ENCODE measurements around the gene CPLX4.

Gene CPLX4

DNA sequence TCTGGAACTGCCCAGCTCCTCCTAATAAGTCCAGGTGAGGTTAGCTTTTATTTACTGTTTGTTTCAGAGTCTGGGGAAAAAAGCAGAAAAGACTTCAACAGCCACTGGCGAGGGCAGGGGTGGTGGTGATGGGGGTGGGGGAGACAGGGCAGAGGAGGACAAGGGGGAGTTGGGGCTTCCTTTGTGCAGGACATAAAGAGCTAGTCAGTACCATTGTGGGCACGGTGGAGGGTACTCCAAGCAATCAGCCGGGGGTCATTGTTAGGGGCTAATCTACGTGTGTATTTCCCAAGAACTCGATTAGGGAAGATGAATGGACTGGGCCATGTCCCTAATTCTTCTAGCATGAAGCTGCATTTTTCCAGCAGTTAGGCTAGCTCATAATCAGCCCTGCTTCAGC is 42.4 kb downstream of the CPLX4 start:
- peaks cover 2% of the 10 kb centered on the region for H3K9me3 ChIP-seq (ENCODE audit: control insufficient read depth, low read length)
- DNase-seq (ENCODE audit: low read depth) = no peak
- H3K27me3 ChIP-seq (replicated peaks; ENCODE audit: control insufficient read depth, insufficient read depth, low read length) = peaks cover 82% of the 10 kb centered on the region
- no peak overlapping the region for H3K4me3 ChIP-seq (ENCODE audit: low read length)
- H3K36me3 ChIP-seq (ENCODE audit: control insufficient read depth, insufficient read depth, low read length, severe bottlenecking) = no peaks in the 10 kb centered on the region
- no peak overlapping the region for H3K9ac ChIP-seq (ENCODE audit: low read length)
- H3K4me1 ChIP-seq (ENCODE audit: control insufficient read depth, insufficient read depth, low read length) = no peaks in the 10 kb centered on the region

DNA sequence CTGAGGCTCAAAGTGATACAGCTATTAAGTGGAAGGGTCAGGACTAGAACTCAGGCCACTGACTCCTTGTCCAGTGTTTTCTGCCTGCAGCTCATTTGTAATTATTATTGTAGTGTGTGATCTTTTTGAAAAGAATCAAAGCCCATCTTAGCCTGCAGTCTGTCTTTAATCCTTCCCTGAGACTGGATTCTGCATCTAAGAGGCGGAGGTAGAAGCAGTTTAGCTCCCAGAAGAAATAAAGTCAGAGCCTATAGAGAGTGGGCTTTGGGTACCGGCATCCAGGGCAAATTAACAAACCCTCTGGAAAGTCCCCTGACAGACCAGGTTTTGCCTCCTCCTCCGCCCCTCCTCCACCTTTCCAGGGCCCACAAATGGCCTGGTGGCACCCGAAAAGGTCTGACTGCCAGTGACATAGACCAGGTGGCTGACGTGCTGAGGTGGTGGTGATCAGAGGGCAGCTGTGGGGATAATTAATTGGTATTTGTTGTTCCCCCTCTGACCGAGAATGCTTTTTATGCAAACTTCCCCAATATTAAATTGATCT is 43.0 kb downstream of the CPLX4 start:
- H3K36me3 ChIP-seq (ENCODE audit: control insufficient read depth, insufficient read depth, low read length, severe bottlenecking) = no peaks in the 10 kb centered on the region
- H3K9ac ChIP-seq (ENCODE audit: low read length) = no peak overlapping the region
- H3K4me1 ChIP-seq (ENCODE audit: control insufficient read depth, insufficient read depth, low read length) = no peaks in the 10 kb centered on the region
- peaks cover 3% of the 10 kb centered on the region for H3K9me3 ChIP-seq (ENCODE audit: control insufficient read depth, low read length)
- H3K4me3 ChIP-seq (ENCODE audit: low read length) = no peak overlapping the region
- H3K27me3 ChIP-seq (replicated peaks; ENCODE audit: control insufficient read depth, insufficient read depth, low read length) = peaks cover 83% of the 10 kb centered on the region
- DNase-seq (ENCODE audit: low read depth) = no peak

DNA sequence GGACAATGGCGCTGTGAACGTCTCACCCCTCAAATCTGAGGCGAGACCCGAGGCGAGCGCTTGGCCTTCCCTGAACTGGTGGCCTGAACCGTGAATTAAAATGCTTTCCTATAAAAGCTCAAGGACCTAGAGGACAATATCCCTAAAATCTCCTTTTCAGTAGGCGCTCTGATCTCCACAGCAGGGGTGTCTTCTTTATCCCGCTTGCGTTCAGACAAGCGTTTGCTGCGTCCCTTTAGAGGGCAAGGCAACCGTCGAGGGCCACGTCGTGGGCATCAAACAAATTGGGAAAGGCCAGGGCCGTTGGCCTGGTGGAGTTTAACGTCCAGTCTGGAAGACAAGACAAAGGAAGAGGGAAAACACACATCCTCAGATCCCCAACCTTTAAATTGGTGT is 43.9 kb downstream of the CPLX4 start:
- Histone ChIP-seq H3K4me3 (ENCODE audit: low read length) (no peak overlapping the region), H3K9me3 (ENCODE audit: control insufficient read depth, low read length) (peaks cover 3% of the 10 kb centered on the region), H3K9ac (ENCODE audit: low read length) (no peak overlapping the region), H3K36me3 (ENCODE audit: control insufficient read depth, insufficient read depth, low read length, severe bottlenecking) (no peaks in the 10 kb centered on the region), H3K4me1 (ENCODE audit: control insufficient read depth, insufficient read depth, low read length) (no peaks in the 10 kb centered on the region), H3K27me3 (replicated peaks; ENCODE audit: control insufficient read depth, insufficient read depth, low read length) (peaks cover 83% of the 10 kb centered on the region)
- DNase-seq (ENCODE audit: low read depth) = no peak

DNA sequence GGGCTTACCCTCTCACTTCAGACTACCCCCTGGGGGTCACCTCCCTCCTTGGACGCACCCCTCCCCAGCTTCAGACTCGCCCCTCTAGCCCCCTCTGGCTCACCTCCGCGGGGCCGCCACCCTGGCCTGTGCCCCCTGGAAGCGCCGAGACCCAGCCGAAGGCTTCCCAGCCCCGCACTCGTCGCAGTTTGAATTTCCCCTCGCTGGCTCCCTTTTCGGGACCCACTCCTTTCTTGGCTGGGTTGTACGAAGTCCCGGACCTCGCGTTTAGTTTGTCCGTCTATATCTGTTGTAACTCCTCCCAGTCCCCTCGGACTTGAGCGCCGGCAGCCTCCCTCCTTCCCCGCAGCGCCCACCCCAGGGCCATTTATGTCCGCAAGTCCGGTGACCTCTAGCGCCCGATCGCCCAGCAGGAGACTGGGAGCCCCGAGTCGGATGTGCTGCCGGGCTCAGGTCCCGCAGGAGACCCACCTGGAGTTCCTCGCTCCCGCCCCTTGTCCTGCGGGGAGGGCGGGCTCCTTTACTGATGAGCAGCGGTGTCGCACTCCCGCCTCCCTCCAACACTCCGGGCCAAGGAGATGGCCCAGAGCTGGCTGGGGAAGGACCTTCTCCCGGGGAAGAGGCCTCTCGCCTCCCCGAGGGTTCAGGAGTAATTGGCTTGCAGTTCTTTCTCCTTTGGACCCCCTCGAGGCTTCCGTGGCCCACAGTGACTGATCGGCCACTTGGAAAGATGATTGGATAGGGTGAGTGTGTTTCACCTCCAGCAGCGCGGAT is 44.5 kb downstream of the CPLX4 start:
- Histone ChIP-seq H3K9me3 (ENCODE audit: control insufficient read depth, low read length) (peaks cover 3% of the 10 kb centered on the region), H3K27me3 (replicated peaks; ENCODE audit: control insufficient read depth, insufficient read depth, low read length) (peaks cover 85% of the 10 kb centered on the region), H3K9ac (ENCODE audit: low read length) (no peak overlapping the region), H3K4me3 (ENCODE audit: low read length) (no peak overlapping the region), H3K36me3 (ENCODE audit: control insufficient read depth, insufficient read depth, low read length, severe bottlenecking) (no peaks in the 10 kb centered on the region), H3K4me1 (ENCODE audit: control insufficient read depth, insufficient read depth, low read length) (no peaks in the 10 kb centered on the region)
- DNase-seq (ENCODE audit: low read depth) = no peak

DNA sequence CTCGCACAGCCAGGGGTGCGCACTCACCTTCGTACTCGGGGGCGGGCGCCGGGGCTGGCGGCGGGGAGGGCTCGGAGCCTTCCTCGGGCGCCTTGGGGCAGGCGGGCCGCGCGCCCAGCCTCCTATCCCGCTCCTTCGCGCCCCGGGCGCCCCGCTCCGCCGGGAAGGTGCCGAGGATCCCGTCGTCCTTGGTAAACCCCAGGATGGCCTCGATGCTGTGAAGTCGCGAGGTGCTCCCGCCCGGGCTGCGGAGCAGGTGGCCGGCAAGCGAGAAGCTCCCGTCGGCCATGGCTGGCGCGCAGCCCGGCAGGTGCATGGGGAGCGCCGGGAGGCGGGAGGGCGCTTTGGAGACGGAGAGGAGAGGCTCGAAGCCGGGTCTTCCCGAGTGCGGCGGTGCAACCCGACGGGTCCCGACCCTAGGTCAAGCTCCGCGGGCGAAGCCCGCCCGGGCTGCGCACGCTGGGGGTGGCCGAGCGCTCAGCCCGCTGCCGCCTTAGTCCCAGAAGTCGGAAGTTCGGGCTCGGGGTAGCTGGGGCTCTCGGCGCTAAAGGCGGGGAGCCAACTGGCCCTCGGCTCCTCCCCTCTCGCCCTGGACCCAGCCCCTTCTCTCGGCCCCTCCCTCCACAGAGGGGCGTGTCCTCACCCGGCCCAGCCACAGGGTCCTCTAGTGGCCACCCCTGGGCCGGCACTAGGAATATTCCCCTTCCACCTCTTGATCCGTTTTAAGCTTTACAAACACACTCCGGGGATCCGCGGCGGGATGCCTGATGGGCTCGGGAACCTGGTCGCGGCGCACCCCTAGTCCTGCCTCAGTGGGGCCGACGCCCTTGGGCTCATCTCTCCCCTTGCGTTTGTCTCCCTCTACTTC is 45.3 kb downstream of the CPLX4 start, which contains the start of gene RAX:
Gene RAX (minus strand): TSS at position 564 of the 868 bp plus-strand sequence. CDS start 248 bp downstream, at position 316.
- Histone ChIP-seq H3K9me3 (ENCODE audit: control insufficient read depth, low read length) (peaks cover 3% of the 10 kb centered on the region), H3K27me3 (replicated peaks; ENCODE audit: control insufficient read depth, insufficient read depth, low read length) (peaks cover 84% of the 10 kb centered on the region), H3K4me3 (ENCODE audit: low read length) (peak within 1 kb of the TSS; percentile 72), H3K9ac (ENCODE audit: low read length) (no peak within 1 kb of the TSS), H3K36me3 (ENCODE audit: control insufficient read depth, insufficient read depth, low read length, severe bottlenecking) (no peaks in the 10 kb centered on the region), H3K4me1 (ENCODE audit: control insufficient read depth, insufficient read depth, low read length) (peaks cover 2% of the 10 kb centered on the region)
- peak; percentile 30 for DNase-seq (ENCODE audit: low read depth)

DNA sequence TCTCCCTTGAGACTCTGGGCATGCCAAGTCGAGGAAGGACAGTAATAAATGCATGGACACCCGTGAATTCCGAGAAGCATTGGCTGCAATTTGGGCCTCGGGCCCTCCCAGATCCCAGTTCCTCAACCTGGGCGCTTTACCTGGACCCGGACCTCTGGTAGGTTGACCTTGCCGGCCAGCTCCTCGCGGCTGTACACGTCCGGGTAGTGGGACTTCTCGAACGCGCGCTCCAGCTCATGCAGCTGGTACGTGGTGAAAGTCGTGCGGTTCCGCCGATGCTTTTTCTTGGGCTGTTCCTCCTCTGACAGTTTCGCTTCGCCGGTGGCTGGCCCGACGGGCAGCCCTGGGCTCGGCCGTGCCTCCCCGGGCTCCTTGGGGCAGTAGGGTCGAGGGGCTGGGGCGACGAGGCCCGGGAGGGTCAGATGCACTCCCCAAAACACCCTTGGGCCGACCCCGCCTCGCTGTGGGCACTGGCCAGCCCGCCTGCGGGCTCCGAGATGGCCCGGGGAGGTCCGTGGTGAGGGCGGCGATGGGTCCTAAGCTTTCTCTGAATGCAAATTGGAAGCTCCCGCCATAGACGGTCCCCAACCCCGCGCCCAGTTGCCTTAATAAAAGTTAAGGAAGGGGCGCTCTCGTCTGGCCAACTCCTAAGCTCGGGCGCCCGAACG is 46.1 kb downstream of the CPLX4 start:
- peaks cover 90% of the 10 kb centered on the region for H3K27me3 ChIP-seq (replicated peaks; ENCODE audit: control insufficient read depth, insufficient read depth, low read length)
- H3K9ac ChIP-seq (ENCODE audit: low read length) = no peak overlapping the region
- H3K4me3 ChIP-seq (ENCODE audit: low read length) = peak overlapping the region; percentile 72
- peaks cover 7% of the 10 kb centered on the region for H3K4me1 ChIP-seq (ENCODE audit: control insufficient read depth, insufficient read depth, low read length)
- peaks cover 3% of the 10 kb centered on the region for H3K9me3 ChIP-seq (ENCODE audit: control insufficient read depth, low read length)
- H3K36me3 ChIP-seq (ENCODE audit: control insufficient read depth, insufficient read depth, low read length, severe bottlenecking) = no peaks in the 10 kb centered on the region
- peak; percentile 30 for DNase-seq (ENCODE audit: low read depth)

DNA sequence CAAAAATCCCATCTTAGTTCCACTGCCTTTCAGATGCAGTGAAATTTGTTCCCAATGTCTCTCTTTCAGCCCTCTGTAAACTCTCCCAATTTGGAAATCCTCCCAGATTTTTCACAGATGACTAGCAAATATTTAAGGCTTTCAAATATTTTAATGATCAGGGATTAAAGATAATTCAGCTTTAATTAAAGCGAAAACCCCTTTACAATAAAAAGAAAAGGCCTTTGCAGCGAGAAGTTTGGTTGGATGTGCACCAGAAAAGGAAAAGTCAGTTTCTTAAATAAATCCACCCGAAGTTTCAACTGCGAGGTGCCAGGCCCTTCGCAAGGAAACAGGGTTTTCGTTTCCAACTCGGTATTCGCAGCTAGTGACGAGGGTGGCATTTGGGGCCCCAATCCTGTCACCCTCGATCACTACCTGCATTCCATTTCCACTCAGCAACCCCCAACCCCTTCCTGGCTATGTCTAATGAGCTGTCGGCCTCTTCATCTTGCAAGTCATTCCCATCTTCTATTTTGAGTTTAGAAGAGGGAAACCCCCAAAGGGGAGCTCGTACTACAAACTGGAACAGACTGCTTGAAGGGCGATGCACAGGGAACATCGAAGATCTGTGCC is 46.7 kb downstream of the CPLX4 start:
- Histone ChIP-seq H3K9me3 (ENCODE audit: control insufficient read depth, low read length) (peaks cover 3% of the 10 kb centered on the region), H3K4me1 (ENCODE audit: control insufficient read depth, insufficient read depth, low read length) (peaks cover 9% of the 10 kb centered on the region), H3K4me3 (ENCODE audit: low read length) (peak overlapping the region; percentile 72), H3K36me3 (ENCODE audit: control insufficient read depth, insufficient read depth, low read length, severe bottlenecking) (no peaks in the 10 kb centered on the region), H3K27me3 (replicated peaks; ENCODE audit: control insufficient read depth, insufficient read depth, low read length) (peaks cover 91% of the 10 kb centered on the region), H3K9ac (ENCODE audit: low read length) (no peak overlapping the region)
- no peak for DNase-seq (ENCODE audit: low read depth)

DNA sequence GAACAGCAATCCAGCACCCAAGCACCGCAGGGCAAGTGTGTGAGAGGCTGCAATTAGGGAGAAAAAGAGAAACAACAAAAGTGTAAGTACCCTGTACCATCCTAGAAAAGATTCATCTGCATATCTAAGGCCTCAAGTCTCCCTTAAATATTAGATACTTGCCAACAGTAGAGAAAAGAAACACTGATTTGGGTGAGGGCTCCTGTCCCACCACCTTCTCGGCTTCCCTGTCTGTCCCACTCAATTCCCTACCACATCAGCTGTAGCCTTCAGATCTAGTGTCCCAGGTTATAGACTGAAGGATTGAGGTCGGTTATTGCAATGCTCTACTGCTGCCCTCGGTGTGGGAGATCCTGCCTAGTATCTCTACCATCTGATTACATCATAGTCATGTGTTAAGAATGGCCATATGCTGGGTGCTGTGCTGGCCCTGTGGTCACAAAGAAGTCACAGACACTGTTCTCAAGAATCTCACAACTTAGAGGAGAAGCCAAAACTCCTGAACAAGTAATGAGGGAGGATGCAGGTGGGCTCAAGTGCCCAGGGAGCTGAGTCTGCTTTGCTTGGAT is 47.7 kb downstream of the CPLX4 start:
- Histone ChIP-seq H3K36me3 (ENCODE audit: control insufficient read depth, insufficient read depth, low read length, severe bottlenecking) (no peaks in the 10 kb centered on the region), H3K27me3 (replicated peaks; ENCODE audit: control insufficient read depth, insufficient read depth, low read length) (peaks cover 91% of the 10 kb centered on the region), H3K4me1 (ENCODE audit: control insufficient read depth, insufficient read depth, low read length) (peaks cover 10% of the 10 kb centered on the region), H3K9me3 (ENCODE audit: control insufficient read depth, low read length) (peaks cover 3% of the 10 kb centered on the region), H3K9ac (ENCODE audit: low read length) (no peak overlapping the region), H3K4me3 (ENCODE audit: low read length) (no peak overlapping the region)
- no peak for DNase-seq (ENCODE audit: low read depth)

DNA sequence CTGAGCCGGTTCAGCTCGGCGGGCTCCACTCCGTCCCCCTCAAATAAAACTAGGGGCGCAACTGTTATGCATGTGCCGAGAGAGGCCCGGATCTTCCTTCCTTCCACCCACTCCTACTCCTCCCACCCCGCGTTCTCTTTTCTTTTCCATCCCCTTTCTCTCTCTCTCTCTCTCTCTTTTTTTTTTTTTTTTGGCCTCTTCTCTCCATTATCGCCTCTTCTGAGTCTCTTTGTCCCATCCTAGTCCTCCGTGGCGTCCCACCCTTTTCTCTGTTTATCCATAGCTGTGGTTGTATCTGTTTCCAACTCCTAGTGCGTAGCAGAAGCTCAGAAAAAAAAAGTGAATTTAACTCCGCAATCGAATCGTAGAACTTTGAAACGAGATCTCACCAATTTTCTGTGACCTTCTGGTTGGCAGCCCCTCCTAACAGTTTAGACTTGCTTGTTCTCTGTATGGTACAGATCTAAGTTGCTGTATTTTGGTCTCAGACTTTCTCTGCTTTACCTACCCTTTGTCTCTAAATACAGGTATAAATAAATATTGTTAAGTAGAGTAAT is 48.8 kb downstream of the CPLX4 start:
- H3K4me1 ChIP-seq (ENCODE audit: control insufficient read depth, insufficient read depth, low read length) = peaks cover 11% of the 10 kb centered on the region
- H3K27me3 ChIP-seq (replicated peaks; ENCODE audit: control insufficient read depth, insufficient read depth, low read length) = peaks cover 88% of the 10 kb centered on the region
- H3K36me3 ChIP-seq (ENCODE audit: control insufficient read depth, insufficient read depth, low read length, severe bottlenecking) = no peaks in the 10 kb centered on the region
- no peak overlapping the region for H3K4me3 ChIP-seq (ENCODE audit: low read length)
- H3K9ac ChIP-seq (ENCODE audit: low read length) = no peak overlapping the region
- no peak for DNase-seq (ENCODE audit: low read depth)
- H3K9me3 ChIP-seq (ENCODE audit: control insufficient read depth, low read length) = peaks cover 6% of the 10 kb centered on the region

Measured in adipocyte (in vitro differentiated cells).